IPS DF 6.9 (cell line): ENCODE results near the gene ROCK2.

Experiments
- DNase-seq: peaks from one replicate; pipeline ENCODE4 v3.0.0-alpha.2; 2013; ENCODE audit warnings: low read depth, low spot score
- H3K27ac ChIP-seq: one replicate; pipeline ENCODE4 v1.5.1; 2013; ENCODE audit warnings: low read length, control low read depth
- H3K27me3 ChIP-seq: 2 replicates; pipeline ENCODE4 v1.6.1; 2013; ENCODE audit warnings: mild to moderate bottlenecking, low read length; ENCODE audit not compliant: control insufficient read depth, insufficient read depth
- H3K36me3 ChIP-seq: 2 replicates; pipeline ENCODE4 v1.6.1; 2013; ENCODE audit warnings: low read length; ENCODE audit not compliant: control insufficient read depth, insufficient read depth
- H3K4me1 ChIP-seq: 2 replicates; pipeline ENCODE4 v1.6.1; 2013; ENCODE audit warnings: low read length; ENCODE audit not compliant: control insufficient read depth, insufficient read depth
- H3K4me3 ChIP-seq: 2 replicates; pipeline ENCODE4 v1.5.1; 2013; ENCODE audit warnings: mild to moderate bottlenecking, low read length
- H3K9me3 ChIP-seq: 2 replicates; pipeline ENCODE4 v1.6.1; 2013; ENCODE audit warnings: low read length, inconsistent platforms; ENCODE audit not compliant: control insufficient read depth, insufficient read depth
- WGBS: extraction: QIAGEN DNeasy Blood & Tissue Kit; methylation state at CpG from one replicate; pipeline ENCODE4 v1.1.7; 2013; ENCODE audit warnings: mixed read lengths, missing lambda C conversion rate; ENCODE audit not compliant: insufficient read length, insufficient coverage; 5-methylcytosine and 5-hydroxymethylcytosine counted together

Gene ROCK2

DNA sequence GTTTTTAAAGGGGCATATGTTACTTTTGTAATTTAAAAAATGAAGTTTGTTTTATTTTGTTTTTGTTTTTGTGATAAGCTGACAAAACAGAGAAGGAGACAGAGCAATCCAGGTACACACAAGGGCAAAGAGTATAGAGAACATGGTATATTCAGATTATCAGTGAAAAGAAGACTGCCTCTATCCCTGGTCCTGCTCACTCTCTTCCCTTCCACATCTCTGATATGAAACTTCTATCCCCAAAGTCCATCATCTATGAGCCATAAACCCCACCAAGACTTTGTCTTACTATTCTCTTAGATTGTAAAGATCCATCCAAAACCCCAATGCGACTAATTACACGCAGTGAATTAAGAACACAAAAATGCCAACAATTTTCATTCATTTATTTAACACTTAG, 16.6 kb downstream of the ROCK2 start:
- no peak overlapping the region for H3K27ac ChIP-seq
- H3K27me3 ChIP-seq: no peaks in the 10 kb centered on the region
- no peaks in the 10 kb centered on the region for H3K36me3 ChIP-seq
- no CpG with 5 or more reads among the region's 2 CpGs for WGBS
- no peaks in the 10 kb centered on the region for H3K9me3 ChIP-seq
- no peaks in the 10 kb centered on the region for H3K4me1 ChIP-seq
- DNase-seq: no peak
- no peak overlapping the region for H3K4me3 ChIP-seq

DNA sequence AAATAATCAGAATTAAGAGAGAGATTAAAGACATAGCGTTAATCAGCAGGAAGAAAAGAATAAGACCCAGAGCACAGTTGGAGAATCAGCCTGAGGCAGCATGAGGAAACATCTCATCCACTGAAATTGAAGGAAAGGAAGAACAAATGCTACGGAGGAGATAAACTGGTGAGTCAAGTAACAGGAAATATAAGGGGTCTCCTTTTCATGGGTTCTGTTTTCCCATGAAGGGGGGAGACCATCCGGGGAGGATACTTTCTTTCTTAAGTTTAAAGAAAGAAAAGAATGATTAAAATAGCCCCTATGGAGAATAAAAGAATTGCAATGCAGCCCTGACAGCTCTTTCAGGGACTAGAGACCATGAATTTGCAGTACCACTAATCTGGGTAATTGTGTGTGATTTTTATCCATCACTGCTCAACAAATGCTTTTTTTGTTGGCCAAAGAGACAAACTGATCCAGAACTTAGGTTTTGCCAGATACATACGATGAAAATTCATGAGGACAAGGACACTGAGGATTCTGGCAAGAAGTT, 17.7 kb downstream of the ROCK2 start:
- Histone ChIP-seq H3K4me1 (no peaks in the 10 kb centered on the region), H3K36me3 (no peaks in the 10 kb centered on the region), H3K27ac (no peak overlapping the region), H3K4me3 (no peak overlapping the region), H3K27me3 (no peaks in the 10 kb centered on the region), H3K9me3 (no peaks in the 10 kb centered on the region)
- no CpG with 5 or more reads among the region's 4 CpGs for WGBS
- DNase-seq: no peak

DNA sequence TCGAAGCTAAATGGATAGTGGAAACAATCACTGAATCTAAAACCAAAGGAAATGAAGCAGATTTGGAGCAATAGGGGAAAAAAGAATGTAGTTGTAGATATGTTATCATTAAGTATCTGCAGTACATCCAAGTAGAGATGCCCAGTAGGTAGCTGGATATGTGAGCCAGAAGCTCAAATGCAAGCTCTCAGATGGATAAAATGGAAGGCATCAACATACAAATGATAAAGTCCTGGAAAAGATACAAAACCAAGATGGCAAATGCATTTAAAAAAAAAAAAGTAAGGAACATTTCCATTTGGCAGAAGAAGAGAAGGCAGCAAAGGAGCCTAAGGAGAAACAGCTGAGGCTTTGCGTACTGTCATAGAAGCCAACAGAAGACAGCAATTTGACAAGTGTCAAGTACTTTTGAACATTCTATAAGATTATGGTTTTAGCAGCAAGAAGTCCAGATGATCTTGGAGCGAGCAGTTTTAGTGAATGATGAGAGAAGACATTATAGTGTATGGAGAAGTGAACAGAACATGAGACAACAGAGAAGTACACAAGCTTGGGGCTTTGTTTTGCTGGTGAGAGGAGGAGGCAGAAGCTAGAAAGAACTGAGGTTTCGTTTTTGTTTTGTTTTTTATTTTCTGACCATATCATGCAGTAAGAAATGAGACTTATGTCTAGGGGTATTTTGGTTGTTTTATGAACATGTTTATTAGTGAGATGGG, 18.3 kb downstream of the ROCK2 start:
- no peak overlapping the region for H3K4me3 ChIP-seq
- H3K9me3 ChIP-seq: no peaks in the 10 kb centered on the region
- H3K27me3 ChIP-seq: no peaks in the 10 kb centered on the region
- no peaks in the 10 kb centered on the region for H3K36me3 ChIP-seq
- WGBS: 100% methylated on average over 1 of the region's 4 CpGs
- no peak overlapping the region for H3K27ac ChIP-seq
- DNase-seq: no peak
- no peaks in the 10 kb centered on the region for H3K4me1 ChIP-seq

DNA sequence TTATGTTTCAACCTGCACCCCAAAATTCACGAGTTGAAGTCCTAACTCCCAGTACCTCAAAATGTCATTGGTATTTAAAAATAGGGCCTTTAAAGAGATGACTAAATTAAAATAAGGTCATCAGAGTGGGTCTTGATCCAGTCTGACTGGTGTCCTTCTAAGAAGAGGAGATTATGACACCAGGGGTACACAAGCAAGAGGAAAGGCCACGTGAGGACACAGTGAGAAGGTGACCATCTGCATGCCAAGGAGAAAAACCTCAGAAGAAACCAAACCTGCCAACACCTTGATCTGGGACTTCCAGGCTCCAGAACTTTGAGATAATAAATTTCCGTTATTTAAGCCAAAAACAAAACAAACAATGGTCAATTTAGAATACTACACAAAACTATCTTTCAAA, 22.6 kb downstream of the ROCK2 start:
- Histone ChIP-seq H3K27me3 (no peaks in the 10 kb centered on the region), H3K4me3 (no peak overlapping the region), H3K27ac (no peak overlapping the region), H3K4me1 (no peaks in the 10 kb centered on the region), H3K9me3 (no peaks in the 10 kb centered on the region), H3K36me3 (no peaks in the 10 kb centered on the region)
- DNase-seq: no peak
- WGBS: no CpG with 5 or more reads among the region's 3 CpGs

GRCh38 chr2:11320698-11321492, 23.5 kb downstream of the ROCK2 start:
- WGBS: no CpG with 5 or more reads among the region's 17 CpGs
- no peak for DNase-seq
- Histone ChIP-seq H3K27ac (no peak overlapping the region), H3K36me3 (no peaks in the 10 kb centered on the region), H3K9me3 (no peaks in the 10 kb centered on the region), H3K4me3 (no peak overlapping the region), H3K27me3 (no peaks in the 10 kb centered on the region), H3K4me1 (no peaks in the 10 kb centered on the region)

DNA sequence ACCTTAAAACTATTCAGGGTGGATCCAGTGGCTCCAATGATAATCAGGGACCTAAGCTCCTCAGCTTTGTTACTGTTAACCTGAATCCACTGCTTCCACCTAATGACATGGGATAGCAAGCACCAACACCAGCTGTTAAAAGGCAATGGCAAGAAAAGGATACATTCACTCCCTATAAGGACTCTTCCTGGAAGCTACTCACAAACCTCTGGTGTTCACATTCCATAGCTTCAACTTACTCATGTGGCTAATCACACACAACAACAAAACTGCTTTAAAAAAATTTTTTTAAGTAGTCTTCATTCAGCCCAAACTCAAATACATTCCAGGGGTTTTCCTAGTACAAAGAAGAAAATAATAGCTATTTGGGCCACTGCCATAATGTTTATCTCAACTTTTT, 24.5 kb downstream of the ROCK2 start:
- no peaks in the 10 kb centered on the region for H3K9me3 ChIP-seq
- H3K27me3 ChIP-seq: no peaks in the 10 kb centered on the region
- no peak for DNase-seq
- no peaks in the 10 kb centered on the region for H3K36me3 ChIP-seq
- H3K27ac ChIP-seq: no peak overlapping the region
- no peak overlapping the region for H3K4me3 ChIP-seq
- no peaks in the 10 kb centered on the region for H3K4me1 ChIP-seq

GRCh38 chr2:11315074-11315705, 29.2 kb downstream of the ROCK2 start:
- Histone ChIP-seq H3K4me3 (no peak overlapping the region), H3K9me3 (no peaks in the 10 kb centered on the region), H3K27ac (no peak overlapping the region)

GRCh38 chr2:11314487-11314886, 29.9 kb downstream of the ROCK2 start:
- H3K27me3 ChIP-seq: no peaks in the 10 kb centered on the region
- DNase-seq: no peak

More at GRCh38 chr2:11315074-11315705, 29.2 kb downstream of the ROCK2 start:
- Histone ChIP-seq H3K36me3 (no peaks in the 10 kb centered on the region), H3K27me3 (no peaks in the 10 kb centered on the region), H3K4me1 (no peaks in the 10 kb centered on the region)
- no CpG with 5 or more reads among the region's 1 CpG for WGBS
- no peak for DNase-seq

DNA sequence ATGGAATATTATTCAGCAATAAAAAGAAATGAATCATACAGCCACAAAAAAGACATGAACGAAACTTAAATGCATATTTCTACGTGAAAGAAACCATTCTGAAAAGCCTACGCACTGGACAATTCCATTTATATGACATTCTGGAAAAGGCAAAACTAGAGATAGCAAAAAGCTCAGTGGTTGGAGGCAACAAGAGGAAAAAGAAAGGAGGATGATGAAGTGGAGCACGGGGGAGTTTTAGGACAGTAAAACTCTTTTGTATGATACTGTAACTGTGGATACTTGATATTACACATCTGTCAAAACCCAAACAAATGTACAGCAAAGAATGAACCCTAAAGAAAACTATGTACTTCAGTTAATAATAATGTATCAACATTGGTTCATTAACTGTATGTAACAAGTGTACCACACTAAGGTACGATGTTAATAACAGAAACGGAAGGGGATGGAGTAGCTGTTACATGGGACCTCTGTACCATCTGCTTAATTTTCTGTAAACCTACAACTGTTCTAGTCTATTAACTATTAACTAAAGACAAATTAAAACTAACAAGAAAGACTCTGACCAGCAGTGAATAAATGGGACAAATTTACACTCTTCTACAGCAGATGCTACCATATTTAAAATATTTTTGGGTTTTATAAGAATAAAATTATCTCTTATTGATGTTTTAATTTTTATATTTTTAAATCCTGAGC, 31.5 kb downstream of the ROCK2 start:
- DNase-seq: no peak

More at GRCh38 chr2:11314487-11314886, 29.9 kb downstream of the ROCK2 start:
- no CpG with 5 or more reads among the region's 1 CpG for WGBS
- Histone ChIP-seq H3K4me3 (no peak overlapping the region), H3K4me1 (no peaks in the 10 kb centered on the region), H3K9me3 (no peaks in the 10 kb centered on the region), H3K36me3 (no peaks in the 10 kb centered on the region), H3K27ac (no peak overlapping the region)

GRCh38 chr2:11311543-11311942, 32.9 kb downstream of the ROCK2 start:
- H3K27me3 ChIP-seq: no peaks in the 10 kb centered on the region
- H3K4me1 ChIP-seq: no peaks in the 10 kb centered on the region
- no peak overlapping the region for H3K4me3 ChIP-seq
- no peaks in the 10 kb centered on the region for H3K9me3 ChIP-seq
- no peaks in the 10 kb centered on the region for H3K36me3 ChIP-seq
- no peak overlapping the region for H3K27ac ChIP-seq
- WGBS: no CpG with 5 or more reads among the region's 7 CpGs
- DNase-seq: no peak

More for the DNA sequence above, 31.5 kb downstream of the ROCK2 start:
- no CpG with 5 or more reads among the region's 6 CpGs for WGBS
- Histone ChIP-seq H3K27ac (no peak overlapping the region), H3K4me1 (no peaks in the 10 kb centered on the region), H3K36me3 (no peaks in the 10 kb centered on the region), H3K9me3 (no peaks in the 10 kb centered on the region), H3K27me3 (no peaks in the 10 kb centered on the region), H3K4me3 (no peak overlapping the region)
